DOHH2 (cell line): ENCODE data around the gene AUH.

Source experiments
- EZH2phosphoT487 ChIP-seq: fragments of 200-600 bp; sonication (generic); IDR thresholded peaks from 2 replicates; pipeline ENCODE4 v1.6.1; 2017; ENCODE audit warnings: borderline replicate concordance, mild to moderate bottlenecking, antibody characterized with exemption, low read length, moderate library complexity, mixed read lengths
- TF ChIP-seq, protein P1 (sequence below): fragments of 200-600 bp; sonication (generic); IDR thresholded peaks from one replicate; pipeline ENCODE4 v1.5.1; 2014; ENCODE audit warnings: antibody characterized with exemption, mild to moderate bottlenecking, low read depth, low read length; ENCODE audit not compliant: poor library complexity, severe bottlenecking

DNA sequence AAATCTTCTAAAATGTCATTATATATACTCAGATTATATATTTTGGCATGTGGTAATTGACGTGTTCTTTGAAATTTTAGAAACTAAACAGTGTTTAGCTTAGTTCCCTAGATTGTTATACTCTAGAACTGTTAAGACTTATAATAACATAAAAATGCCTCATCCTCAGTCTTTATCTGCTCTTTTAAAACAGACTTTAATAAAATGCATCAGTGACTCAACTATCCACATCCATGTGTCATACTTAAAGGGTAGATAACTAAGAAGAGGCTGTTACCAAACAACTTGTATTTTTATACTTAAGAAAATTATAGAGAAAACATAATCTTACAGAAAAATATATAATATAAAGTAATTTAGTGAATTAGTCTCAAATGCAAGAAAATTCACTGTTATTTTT is 46.8 kb upstream of the AUH start:
- TF ChIP-seq, protein P1, sequence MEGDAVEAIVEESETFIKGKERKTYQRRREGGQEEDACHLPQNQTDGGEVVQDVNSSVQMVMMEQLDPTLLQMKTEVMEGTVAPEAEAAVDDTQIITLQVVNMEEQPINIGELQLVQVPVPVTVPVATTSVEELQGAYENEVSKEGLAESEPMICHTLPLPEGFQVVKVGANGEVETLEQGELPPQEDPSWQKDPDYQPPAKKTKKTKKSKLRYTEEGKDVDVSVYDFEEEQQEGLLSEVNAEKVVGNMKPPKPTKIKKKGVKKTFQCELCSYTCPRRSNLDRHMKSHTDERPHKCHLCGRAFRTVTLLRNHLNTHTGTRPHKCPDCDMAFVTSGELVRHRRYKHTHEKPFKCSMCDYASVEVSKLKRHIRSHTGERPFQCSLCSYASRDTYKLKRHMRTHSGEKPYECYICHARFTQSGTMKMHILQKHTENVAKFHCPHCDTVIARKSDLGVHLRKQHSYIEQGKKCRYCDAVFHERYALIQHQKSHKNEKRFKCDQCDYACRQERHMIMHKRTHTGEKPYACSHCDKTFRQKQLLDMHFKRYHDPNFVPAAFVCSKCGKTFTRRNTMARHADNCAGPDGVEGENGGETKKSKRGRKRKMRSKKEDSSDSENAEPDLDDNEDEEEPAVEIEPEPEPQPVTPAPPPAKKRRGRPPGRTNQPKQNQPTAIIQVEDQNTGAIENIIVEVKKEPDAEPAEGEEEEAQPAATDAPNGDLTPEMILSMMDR, result no peak
- TF ChIP-seq EZH2phosphoT487, result no peak
